ENCODE measurements around the gene GIT1.
A peak's percentile ranks its signal among the peaks of the same experiment; 100 is the strongest.

The GIT1 gene

GRCh38 chr17:29581583-29582253, 7.7 kb downstream of the GIT1 start:
- no peak overlapping the region for H3K27ac ChIP-seq
- no peak for TF ChIP-seq ZFX (IDR thresholded peaks at IDR 0.05; ENCODE audit: borderline replicate concordance)
- no peak for TF ChIP-seq CTCF (IDR thresholded peaks at IDR 0.05)

- TF ChIP-seq CTCF (IDR thresholded peaks at IDR 0.05) (peak; percentile 90), ZFX (IDR thresholded peaks at IDR 0.05; ENCODE audit: borderline replicate concordance) (no peak)
- H3K27ac ChIP-seq = no peak overlapping the region
These were observed 9.3 kb downstream of the GIT1 start for GRCh38 chr17:29579866-29580771.

GRCh38 chr17:29578626-29579485, 10.6 kb downstream of the GIT1 start:
- TF ChIP-seq ZFX (IDR thresholded peaks at IDR 0.05; ENCODE audit: borderline replicate concordance) = no peak
- TF ChIP-seq CTCF (IDR thresholded peaks at IDR 0.05) = no peak

GRCh38 chr17:29577385-29578211, 11.8 kb downstream of the GIT1 start:
- H3K27ac ChIP-seq = no peak overlapping the region
- no peak for TF ChIP-seq ZFX (IDR thresholded peaks at IDR 0.05; ENCODE audit: borderline replicate concordance)
- TF ChIP-seq CTCF (IDR thresholded peaks at IDR 0.05) = no peak

More at GRCh38 chr17:29578626-29579485, 10.6 kb downstream of the GIT1 start:
- H3K27ac ChIP-seq = no peak overlapping the region

- no peak overlapping the region for H3K27ac ChIP-seq
- no peak for TF ChIP-seq CTCF (IDR thresholded peaks at IDR 0.05)
- TF ChIP-seq ZFX (IDR thresholded peaks at IDR 0.05; ENCODE audit: borderline replicate concordance) = no peak
These were observed 12.5 kb downstream of the GIT1 start for GRCh38 chr17:29577001-29577370.

GRCh38 chr17:29576214-29577000, 13.0 kb downstream of the GIT1 start:
- no peak for TF ChIP-seq CTCF (IDR thresholded peaks at IDR 0.05)
- TF ChIP-seq ZFX (IDR thresholded peaks at IDR 0.05; ENCODE audit: borderline replicate concordance) = no peak
- no peak overlapping the region for H3K27ac ChIP-seq

Measured in 22Rv1 (cell line).